H1 (cell line): Measurements from ENCODE around the gene SOX6. TPM values are rescaled to one million over a fixed set of nuclear protein-coding genes. Genes with fewer than 3 reads are reported as not detected.

Experiments used
- CBX5 ChIP-seq: fragments of 300-800, 300-1000 bp; sonication (generic); IDR thresholded peaks from 2 replicates; pipeline ENCODE4 v1.7.1; 2016; ENCODE audit warnings: antibody characterized with exemption, low read length, low read depth
- CHD2 ChIP-seq: IDR thresholded peaks from 2 replicates; pipeline ENCODE4 v1.6.1; 2012; ENCODE audit warnings: low read length, improper control_type of control experiment
- JUN ChIP-seq: IDR thresholded peaks from 2 replicates; pipeline ENCODE4 v1.6.1; 2011; ENCODE audit warnings: low read depth, mild to moderate bottlenecking, improper control_type of control experiment, low read length
- POLR2A ChIP-seq, 2 experiments: IDR thresholded peaks; 1 replicate in 1 of 2; 2 replicates in 1 of 2; pipeline ENCODE4 v1.6.1; 2011; ENCODE audit warnings: low read depth in 2 of 2, low read length in 2 of 2, mild to moderate bottlenecking in 2 of 2; ENCODE audit errors: control extremely low read depth in 1 of 2
- RNF2 ChIP-seq: fragments of 200-900, 300-1000 bp; sonication (generic); IDR thresholded peaks from 2 replicates; pipeline ENCODE4 v1.7.1; 2016; ENCODE audit warnings: borderline replicate concordance, low read depth, mild to moderate bottlenecking, antibody characterized with exemption, low read length; ENCODE audit not compliant: poor library complexity, severe bottlenecking; ENCODE audit errors: missing control alignments
- SP2 ChIP-seq: IDR thresholded peaks from 2 replicates; pipeline ENCODE4 v1.6.1; 2012; ENCODE audit warnings: mild to moderate bottlenecking, low read length, inconsistent platforms
- polyA plus RNA-seq, 7 experiments: library from polyadenylated mRNA; depleted of rRNA in 3 of 7; stranded (reverse) in 5 of 7; unstranded in 2 of 7; fragments of >200 nt in 5 of 7; fragments of 200-250 nt in 2 of 7; gene quantifications; 1 replicate in 5 of 7; 2 replicates in 1 of 7; 4 replicates in 1 of 7; pipeline versions ENCODE4 v1.2.1 to v1.2.3, GENCODE V29; 2011 to 2013; ENCODE audit warnings: missing spikeins in 2 of 7, mixed read lengths in 2 of 7
- total RNA-seq: library from RNA; stranded (reverse); fragmentation: NEBNext Ultra II Directional; extraction: Animal tissue kit (Norgen Biotek cat#: 25700); gene quantifications from 2 replicates; pipeline ENCODE4 v1.2.1, GENCODE V29; 2021
- TF ChIP-seq, protein P1 (sequence below): fragments of 300-600 bp; sonication (generic); IDR thresholded peaks from 2 replicates; pipeline ENCODE4 v1.7.1; 2012; ENCODE audit warnings: low read length, moderate library complexity, mild to moderate bottlenecking, inconsistent platforms; ENCODE audit not compliant: insufficient replicate concordance
- TF ChIP-seq, protein P2 (sequence below): IDR thresholded peaks from 2 replicates; pipeline ENCODE4 v1.6.1; 2012; ENCODE audit warnings: inconsistent platforms
- TF ChIP-seq, protein P3 (sequence below), 3 experiments: IDR thresholded peaks; 1 replicate in 2 of 3; 2 replicates in 1 of 3; pipeline versions ENCODE4 v1.5.1 to v1.6.1; 2011; ENCODE audit warnings: low read length in 3 of 3, mild to moderate bottlenecking in 3 of 3, inconsistent platforms in 2 of 3, low read depth in 1 of 3, moderate library complexity in 1 of 3; ENCODE audit not compliant: insufficient read depth in 1 of 3; ENCODE audit errors: control extremely low read depth in 1 of 3

The SOX6 gene
- total and polyA plus RNA-seq, 2 of the 8 experiments (the other 6 are each of a cell fraction or from before 2014, with no cell fraction given): 0.09 TPM; not detected in 1

DNA sequence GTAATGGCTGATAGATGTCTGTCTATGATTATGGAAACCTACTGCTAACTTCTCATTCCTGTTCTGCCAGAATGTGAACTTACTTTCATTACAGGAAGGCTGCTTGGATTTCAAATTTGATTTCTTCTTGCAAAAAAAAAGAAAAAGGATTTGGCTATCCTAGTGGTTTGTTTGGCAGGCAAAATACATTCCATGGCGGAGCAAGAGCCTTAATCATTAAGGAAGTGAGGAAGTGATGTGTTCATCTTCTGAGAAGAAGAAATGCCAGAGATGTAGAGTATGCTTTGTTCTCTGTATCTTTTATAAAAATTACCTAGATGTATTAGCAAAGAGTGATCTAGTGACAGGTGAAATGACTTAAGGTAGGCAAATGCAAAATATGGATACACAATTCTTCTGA lies 356.3 kb downstream of the SOX6 start (continued):
- TF ChIP-seq, protein P1, sequence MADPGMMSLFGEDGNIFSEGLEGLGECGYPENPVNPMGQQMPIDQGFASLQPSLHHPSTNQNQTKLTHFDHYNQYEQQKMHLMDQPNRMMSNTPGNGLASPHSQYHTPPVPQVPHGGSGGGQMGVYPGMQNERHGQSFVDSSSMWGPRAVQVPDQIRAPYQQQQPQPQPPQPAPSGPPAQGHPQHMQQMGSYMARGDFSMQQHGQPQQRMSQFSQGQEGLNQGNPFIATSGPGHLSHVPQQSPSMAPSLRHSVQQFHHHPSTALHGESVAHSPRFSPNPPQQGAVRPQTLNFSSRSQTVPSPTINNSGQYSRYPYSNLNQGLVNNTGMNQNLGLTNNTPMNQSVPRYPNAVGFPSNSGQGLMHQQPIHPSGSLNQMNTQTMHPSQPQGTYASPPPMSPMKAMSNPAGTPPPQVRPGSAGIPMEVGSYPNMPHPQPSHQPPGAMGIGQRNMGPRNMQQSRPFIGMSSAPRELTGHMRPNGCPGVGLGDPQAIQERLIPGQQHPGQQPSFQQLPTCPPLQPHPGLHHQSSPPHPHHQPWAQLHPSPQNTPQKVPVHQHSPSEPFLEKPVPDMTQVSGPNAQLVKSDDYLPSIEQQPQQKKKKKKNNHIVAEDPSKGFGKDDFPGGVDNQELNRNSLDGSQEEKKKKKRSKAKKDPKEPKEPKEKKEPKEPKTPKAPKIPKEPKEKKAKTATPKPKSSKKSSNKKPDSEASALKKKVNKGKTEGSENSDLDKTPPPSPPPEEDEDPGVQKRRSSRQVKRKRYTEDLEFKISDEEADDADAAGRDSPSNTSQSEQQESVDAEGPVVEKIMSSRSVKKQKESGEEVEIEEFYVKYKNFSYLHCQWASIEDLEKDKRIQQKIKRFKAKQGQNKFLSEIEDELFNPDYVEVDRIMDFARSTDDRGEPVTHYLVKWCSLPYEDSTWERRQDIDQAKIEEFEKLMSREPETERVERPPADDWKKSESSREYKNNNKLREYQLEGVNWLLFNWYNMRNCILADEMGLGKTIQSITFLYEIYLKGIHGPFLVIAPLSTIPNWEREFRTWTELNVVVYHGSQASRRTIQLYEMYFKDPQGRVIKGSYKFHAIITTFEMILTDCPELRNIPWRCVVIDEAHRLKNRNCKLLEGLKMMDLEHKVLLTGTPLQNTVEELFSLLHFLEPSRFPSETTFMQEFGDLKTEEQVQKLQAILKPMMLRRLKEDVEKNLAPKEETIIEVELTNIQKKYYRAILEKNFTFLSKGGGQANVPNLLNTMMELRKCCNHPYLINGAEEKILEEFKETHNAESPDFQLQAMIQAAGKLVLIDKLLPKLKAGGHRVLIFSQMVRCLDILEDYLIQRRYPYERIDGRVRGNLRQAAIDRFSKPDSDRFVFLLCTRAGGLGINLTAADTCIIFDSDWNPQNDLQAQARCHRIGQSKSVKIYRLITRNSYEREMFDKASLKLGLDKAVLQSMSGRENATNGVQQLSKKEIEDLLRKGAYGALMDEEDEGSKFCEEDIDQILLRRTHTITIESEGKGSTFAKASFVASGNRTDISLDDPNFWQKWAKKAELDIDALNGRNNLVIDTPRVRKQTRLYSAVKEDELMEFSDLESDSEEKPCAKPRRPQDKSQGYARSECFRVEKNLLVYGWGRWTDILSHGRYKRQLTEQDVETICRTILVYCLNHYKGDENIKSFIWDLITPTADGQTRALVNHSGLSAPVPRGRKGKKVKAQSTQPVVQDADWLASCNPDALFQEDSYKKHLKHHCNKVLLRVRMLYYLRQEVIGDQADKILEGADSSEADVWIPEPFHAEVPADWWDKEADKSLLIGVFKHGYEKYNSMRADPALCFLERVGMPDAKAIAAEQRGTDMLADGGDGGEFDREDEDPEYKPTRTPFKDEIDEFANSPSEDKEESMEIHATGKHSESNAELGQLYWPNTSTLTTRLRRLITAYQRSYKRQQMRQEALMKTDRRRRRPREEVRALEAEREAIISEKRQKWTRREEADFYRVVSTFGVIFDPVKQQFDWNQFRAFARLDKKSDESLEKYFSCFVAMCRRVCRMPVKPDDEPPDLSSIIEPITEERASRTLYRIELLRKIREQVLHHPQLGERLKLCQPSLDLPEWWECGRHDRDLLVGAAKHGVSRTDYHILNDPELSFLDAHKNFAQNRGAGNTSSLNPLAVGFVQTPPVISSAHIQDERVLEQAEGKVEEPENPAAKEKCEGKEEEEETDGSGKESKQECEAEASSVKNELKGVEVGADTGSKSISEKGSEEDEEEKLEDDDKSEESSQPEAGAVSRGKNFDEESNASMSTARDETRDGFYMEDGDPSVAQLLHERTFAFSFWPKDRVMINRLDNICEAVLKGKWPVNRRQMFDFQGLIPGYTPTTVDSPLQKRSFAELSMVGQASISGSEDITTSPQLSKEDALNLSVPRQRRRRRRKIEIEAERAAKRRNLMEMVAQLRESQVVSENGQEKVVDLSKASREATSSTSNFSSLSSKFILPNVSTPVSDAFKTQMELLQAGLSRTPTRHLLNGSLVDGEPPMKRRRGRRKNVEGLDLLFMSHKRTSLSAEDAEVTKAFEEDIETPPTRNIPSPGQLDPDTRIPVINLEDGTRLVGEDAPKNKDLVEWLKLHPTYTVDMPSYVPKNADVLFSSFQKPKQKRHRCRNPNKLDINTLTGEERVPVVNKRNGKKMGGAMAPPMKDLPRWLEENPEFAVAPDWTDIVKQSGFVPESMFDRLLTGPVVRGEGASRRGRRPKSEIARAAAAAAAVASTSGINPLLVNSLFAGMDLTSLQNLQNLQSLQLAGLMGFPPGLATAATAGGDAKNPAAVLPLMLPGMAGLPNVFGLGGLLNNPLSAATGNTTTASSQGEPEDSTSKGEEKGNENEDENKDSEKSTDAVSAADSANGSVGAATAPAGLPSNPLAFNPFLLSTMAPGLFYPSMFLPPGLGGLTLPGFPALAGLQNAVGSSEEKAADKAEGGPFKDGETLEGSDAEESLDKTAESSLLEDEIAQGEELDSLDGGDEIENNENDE: no peak
- TF ChIP-seq JUN: no peak
- no peak for TF ChIP-seq CHD2
- TF ChIP-seq RNF2: no peak
- TF ChIP-seq, protein P2, sequence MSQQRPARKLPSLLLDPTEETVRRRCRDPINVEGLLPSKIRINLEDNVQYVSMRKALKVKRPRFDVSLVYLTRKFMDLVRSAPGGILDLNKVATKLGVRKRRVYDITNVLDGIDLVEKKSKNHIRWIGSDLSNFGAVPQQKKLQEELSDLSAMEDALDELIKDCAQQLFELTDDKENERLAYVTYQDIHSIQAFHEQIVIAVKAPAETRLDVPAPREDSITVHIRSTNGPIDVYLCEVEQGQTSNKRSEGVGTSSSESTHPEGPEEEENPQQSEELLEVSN: no peak
- TF ChIP-seq CBX5: no peak
- TF ChIP-seq POLR2A (IDR thresholded peaks at IDR 0.05; ENCODE audit: control extremely low read depth in 1 of 2, low read depth in 2 of 2, low read length in 2 of 2): no peak
- no peak for TF ChIP-seq SP2
- TF ChIP-seq, protein P3, sequence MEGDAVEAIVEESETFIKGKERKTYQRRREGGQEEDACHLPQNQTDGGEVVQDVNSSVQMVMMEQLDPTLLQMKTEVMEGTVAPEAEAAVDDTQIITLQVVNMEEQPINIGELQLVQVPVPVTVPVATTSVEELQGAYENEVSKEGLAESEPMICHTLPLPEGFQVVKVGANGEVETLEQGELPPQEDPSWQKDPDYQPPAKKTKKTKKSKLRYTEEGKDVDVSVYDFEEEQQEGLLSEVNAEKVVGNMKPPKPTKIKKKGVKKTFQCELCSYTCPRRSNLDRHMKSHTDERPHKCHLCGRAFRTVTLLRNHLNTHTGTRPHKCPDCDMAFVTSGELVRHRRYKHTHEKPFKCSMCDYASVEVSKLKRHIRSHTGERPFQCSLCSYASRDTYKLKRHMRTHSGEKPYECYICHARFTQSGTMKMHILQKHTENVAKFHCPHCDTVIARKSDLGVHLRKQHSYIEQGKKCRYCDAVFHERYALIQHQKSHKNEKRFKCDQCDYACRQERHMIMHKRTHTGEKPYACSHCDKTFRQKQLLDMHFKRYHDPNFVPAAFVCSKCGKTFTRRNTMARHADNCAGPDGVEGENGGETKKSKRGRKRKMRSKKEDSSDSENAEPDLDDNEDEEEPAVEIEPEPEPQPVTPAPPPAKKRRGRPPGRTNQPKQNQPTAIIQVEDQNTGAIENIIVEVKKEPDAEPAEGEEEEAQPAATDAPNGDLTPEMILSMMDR (IDR thresholded peaks at IDR 0.05; ENCODE audit: control extremely low read depth in 1 of 3, insufficient read depth in 1 of 3, low read depth in 1 of 3, low read length in 3 of 3): no peak
